Brain microvascular endothelial cell (primary cell): ENCODE data around the gene CTSS.

Source experiments
- DNase-seq: peaks from one replicate; pipeline ENCODE4 v3.0.0-alpha.2; 2020
- H3K27ac ChIP-seq: fragments of 250-450 bp; sonication (Bioruptor Pico); 2 replicates; pipeline ENCODE4 v1.5.1; 2020; ENCODE audit warnings: mild to moderate bottlenecking, moderate library complexity
- H3K27me3 ChIP-seq: fragments of 250-450 bp; sonication (Bioruptor Pico); replicated peaks from 2 replicates; pipeline ENCODE4 v1.5.1; 2020; ENCODE audit warnings: mild to moderate bottlenecking
- H3K36me3 ChIP-seq: fragments of 250-450 bp; sonication (Bioruptor Pico); replicated peaks from 2 replicates; pipeline ENCODE4 v1.5.1; 2020; ENCODE audit warnings: mild to moderate bottlenecking
- H3K4me3 ChIP-seq: 2 replicates; pipeline ENCODE4 v1.5.1; 2011; ENCODE audit warnings: low read depth, mild to moderate bottlenecking, control low read depth, low read length, moderate library complexity
- in situ Hi-C: cut with HindIII; loops from 2 replicates; pipeline ENCODE4 v1.10.0; 2017; ENCODE audit warnings: low sequenced_read_pairs, low pct_ligation_motif_present
- TF ChIP-seq, protein P1 (sequence below): IDR thresholded peaks from 2 replicates; pipeline ENCODE4 v1.5.1; 2011; ENCODE audit warnings: low read depth, mild to moderate bottlenecking, moderate library complexity, low read length, control low read depth, inconsistent platforms; ENCODE audit errors: missing control alignments

CTSS gene

DNA sequence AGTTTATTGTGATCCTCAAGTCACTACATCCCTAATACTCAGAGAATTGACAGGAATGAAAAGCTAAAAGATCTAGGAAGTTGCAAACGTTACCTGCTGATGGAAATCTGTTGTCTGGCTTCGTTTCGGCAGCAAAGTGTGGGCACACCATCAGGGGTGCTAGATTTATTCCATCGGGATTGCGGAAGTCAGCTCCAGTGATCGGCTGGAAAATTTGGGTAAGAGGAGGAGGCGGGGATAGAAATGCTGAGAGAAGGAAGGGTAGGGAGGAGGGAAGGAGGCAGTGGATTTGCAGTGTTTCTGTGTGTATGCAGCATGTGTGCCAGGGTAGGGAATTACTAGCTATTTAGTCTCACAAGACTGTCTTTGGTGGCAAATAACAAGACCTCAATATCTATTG, 42.5 kb upstream of the CTSS start, which contains the start of gene CTSK:
CTSK (minus strand) TSS at position 140 of the 400 bp plus-strand sequence. CDS start 1,455 bp downstream, outside the sequence.
- Histone ChIP-seq H3K4me3 (peak within 1 kb of the TSS; percentile 15), H3K36me3 (peaks cover 21% of the 10 kb centered on the region), H3K27me3 (no peaks in the 10 kb centered on the region), H3K27ac (no peak within 1 kb of the TSS)
- DNase-seq = no peak
- TF ChIP-seq, protein P1, sequence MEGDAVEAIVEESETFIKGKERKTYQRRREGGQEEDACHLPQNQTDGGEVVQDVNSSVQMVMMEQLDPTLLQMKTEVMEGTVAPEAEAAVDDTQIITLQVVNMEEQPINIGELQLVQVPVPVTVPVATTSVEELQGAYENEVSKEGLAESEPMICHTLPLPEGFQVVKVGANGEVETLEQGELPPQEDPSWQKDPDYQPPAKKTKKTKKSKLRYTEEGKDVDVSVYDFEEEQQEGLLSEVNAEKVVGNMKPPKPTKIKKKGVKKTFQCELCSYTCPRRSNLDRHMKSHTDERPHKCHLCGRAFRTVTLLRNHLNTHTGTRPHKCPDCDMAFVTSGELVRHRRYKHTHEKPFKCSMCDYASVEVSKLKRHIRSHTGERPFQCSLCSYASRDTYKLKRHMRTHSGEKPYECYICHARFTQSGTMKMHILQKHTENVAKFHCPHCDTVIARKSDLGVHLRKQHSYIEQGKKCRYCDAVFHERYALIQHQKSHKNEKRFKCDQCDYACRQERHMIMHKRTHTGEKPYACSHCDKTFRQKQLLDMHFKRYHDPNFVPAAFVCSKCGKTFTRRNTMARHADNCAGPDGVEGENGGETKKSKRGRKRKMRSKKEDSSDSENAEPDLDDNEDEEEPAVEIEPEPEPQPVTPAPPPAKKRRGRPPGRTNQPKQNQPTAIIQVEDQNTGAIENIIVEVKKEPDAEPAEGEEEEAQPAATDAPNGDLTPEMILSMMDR = no peak
- in situ Hi-C loops = loop anchor here (25.0 kb wide), 2 partner anchors 129 to 171 kb away; partner anchors contain the start of genes ENSA and SETDB1

DNA sequence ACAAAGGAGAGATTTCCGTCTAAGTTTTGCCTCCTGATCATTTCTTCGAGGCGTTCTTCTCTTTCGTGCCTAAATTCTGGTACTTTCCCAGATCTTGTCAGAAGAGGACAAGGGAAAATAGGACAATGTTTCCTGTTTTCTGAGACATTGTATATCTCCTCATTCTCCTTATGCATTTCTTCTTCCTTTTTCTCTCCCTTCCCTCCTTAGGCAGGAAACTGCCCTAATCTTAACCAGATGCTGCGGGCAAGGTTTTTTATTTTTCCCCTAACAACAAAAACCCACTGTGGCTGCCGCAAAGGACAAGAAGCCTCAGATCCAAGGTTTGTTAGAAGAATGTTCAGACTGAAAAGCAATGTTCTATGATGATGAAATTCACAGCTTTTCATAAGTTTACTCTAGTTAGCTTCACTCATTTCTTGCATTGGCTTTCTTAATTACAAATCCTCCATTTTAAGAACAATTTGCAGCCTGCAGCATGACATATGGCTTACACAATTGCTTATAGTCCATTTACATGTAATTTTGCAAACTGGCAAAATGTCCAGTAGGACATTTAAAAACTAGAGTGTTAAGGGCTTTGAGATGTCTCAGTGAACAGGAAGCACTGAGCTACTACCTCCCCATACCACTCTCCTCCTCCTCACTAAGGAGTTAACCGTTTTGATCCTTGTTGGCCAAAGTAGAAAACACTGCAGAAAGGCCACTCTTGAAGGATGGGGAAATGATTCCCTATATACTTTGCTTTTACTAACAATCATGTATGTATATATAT, 41.9 kb upstream of the CTSS start:
- in situ Hi-C loops = loop anchor here (25.0 kb wide), 2 partner anchors 130 to 170 kb away; partner anchors contain the start of genes ENSA and SETDB1
- peaks cover 15% of the 10 kb centered on the region for H3K36me3 ChIP-seq
- H3K27me3 ChIP-seq = no peaks in the 10 kb centered on the region
- TF ChIP-seq, protein P1 = no peak
- no peak overlapping the region for H3K27ac ChIP-seq
- H3K4me3 ChIP-seq = peak overlapping the region; percentile 15
- no peak for DNase-seq

DNA sequence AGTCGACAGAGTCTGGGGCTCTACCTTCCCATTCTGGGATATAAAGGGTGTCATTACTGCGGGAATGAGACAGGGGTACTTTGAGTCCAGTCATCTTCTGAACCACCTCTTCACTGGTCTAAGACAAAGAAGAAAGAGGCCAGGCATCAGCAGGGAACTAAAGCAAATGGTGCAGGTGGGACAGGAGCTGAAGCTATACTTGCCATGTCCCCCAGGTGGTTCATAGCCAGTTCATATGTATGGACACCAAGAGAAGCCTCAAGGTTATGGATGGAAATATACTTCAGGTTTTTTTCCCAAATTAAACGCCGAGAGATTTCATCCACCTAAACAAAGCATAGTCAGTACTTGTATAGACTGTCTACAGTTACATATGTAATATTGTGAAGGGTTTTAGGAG, 40.3 kb upstream of the CTSS start:
- no peak for DNase-seq
- in situ Hi-C loops = loop anchor here (25.0 kb wide), 2 partner anchors 131 to 169 kb away; partner anchors contain the start of genes ENSA and SETDB1
- peaks cover 1% of the 10 kb centered on the region for H3K36me3 ChIP-seq
- H3K27me3 ChIP-seq = no peaks in the 10 kb centered on the region
- TF ChIP-seq, protein P1 = no peak
- no peak overlapping the region for H3K27ac ChIP-seq
- H3K4me3 ChIP-seq = no peak overlapping the region

DNA sequence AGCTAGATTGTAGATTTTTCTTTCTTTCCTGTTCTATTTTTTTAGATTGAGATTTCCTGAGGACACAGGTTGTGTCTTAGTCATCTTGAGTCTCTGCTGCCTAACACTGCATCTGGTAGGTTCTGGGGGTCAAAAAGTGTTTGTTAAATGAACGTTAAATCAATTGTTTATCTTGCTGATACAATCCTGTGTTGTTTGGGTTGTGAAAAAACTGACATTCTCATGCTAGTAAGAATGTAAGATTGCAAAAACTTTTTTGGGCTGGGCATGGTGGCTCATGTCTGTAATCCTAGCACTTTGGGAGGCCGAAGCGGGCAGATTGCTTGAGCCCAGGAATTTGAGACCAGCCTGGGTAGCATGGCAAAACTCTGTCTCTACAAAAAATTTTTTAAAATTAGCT, 39.1 kb upstream of the CTSS start:
- no peaks in the 10 kb centered on the region for H3K36me3 ChIP-seq
- DNase-seq = no peak
- TF ChIP-seq, protein P1 = no peak
- in situ Hi-C loops = loop anchor here (25.0 kb wide), 2 partner anchors 133 to 167 kb away; partner anchors contain the start of genes ENSA and SETDB1
- H3K27ac ChIP-seq = no peak overlapping the region
- no peaks in the 10 kb centered on the region for H3K27me3 ChIP-seq
- H3K4me3 ChIP-seq = no peak overlapping the region

DNA sequence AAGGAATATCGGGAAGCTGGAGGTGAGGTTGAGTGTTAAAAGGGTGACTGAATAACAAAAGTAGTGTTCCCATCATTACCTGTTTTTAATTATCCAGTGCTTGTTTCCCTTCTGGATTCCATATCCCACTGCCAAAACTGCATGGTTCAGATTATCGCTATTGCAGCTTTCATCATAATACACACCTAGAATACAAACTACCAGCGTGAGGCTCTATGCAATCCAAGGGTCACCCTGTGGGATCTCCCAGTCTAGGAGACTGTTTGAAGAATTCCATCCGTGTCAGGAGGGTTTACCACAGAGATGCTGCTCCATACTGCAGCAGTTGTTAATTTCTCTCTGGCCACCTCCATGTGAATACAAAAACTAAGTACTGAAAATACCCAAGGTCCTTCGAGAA, 33.5 kb upstream of the CTSS start:
- Histone ChIP-seq H3K27me3 (no peaks in the 10 kb centered on the region), H3K36me3 (peaks cover 21% of the 10 kb centered on the region), H3K27ac (no peak overlapping the region), H3K4me3 (no peak overlapping the region)
- TF ChIP-seq, protein P1 = no peak
- DNase-seq = no peak
- in situ Hi-C loops = no loop called here
